Mucosa of stomach (tissue), 1 donor: Measurements from ENCODE around the gene CGGBP1.
A peak's percentile ranks its signal among the peaks of the same experiment; 100 is the strongest.

Experiments
- H3K27me3 ChIP-seq: one replicate; pipeline ENCODE4 v1.7.0; 2013; ENCODE audit warnings: mild to moderate bottlenecking, low read length; ENCODE audit not compliant: control insufficient read depth, insufficient read depth
- H3K36me3 ChIP-seq: one replicate; pipeline ENCODE4 v1.7.0; 2013; ENCODE audit warnings: low read length; ENCODE audit not compliant: control insufficient read depth, insufficient read depth
- H3K4me1 ChIP-seq: one replicate; pipeline ENCODE4 v1.7.0; 2013; ENCODE audit warnings: mild to moderate bottlenecking, low read length; ENCODE audit not compliant: control insufficient read depth, insufficient read depth
- H3K4me3 ChIP-seq: one replicate; pipeline ENCODE4 v1.7.0; 2013; ENCODE audit warnings: low read length
- H3K9ac ChIP-seq: one replicate; pipeline ENCODE4 v1.7.0; 2013; ENCODE audit warnings: mild to moderate bottlenecking, low read length, moderate library complexity
- H3K9me3 ChIP-seq: one replicate; pipeline ENCODE4 v1.7.0; 2013; ENCODE audit warnings: mild to moderate bottlenecking, low read length, moderate library complexity; ENCODE audit not compliant: control insufficient read depth
- donor health status: Pancreatic carcinoma.

The CGGBP1 gene, protein sequence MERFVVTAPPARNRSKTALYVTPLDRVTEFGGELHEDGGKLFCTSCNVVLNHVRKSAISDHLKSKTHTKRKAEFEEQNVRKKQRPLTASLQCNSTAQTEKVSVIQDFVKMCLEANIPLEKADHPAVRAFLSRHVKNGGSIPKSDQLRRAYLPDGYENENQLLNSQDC

DNA sequence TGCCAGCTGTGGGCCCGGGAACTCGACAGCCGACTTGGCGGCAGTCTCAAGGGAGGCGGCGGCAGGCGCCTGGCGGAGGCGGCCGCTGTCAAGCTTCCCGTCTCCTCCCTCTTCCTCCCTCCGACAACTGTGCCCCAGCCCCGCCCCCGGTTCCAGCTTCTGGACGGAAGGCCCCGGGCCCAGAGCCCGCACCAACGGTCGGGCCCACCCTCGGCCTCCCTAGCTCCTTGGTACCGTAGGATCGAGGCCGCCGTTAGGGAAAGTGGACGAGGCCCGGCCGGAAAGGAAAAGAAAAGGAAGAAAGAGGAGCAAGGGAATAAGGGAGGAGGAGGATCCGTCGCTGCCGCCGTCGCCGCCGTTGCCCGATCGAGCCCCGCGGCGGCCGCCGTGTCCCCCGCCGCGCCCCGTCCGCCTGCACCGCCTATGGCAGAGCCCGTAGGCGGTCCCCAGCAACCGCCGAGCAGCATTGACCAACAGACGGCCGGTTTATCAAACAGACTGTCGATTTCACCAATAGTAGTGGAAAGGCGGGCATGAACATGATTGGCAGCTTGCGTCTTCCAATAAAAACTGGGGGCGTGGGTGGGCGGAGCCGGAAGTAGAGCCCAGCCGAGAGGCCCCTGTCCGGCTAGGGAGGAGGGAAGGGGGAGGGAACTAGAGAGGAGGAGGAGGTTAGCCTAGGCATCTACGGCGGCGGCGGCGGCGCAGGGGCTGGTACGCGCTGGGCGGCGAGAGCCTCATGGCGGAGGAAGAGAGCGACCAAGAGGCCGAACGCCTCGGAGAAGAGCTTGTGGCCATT lies at the start of gene CGGBP1, which contains the start of gene ZNF654:
Gene CGGBP1, minus strand, starts transcription at position 425 of the 799 bp plus-strand sequence. CDS start 3,029 bp downstream, outside the sequence.
Gene ZNF654, plus strand, starts transcription at position 675 of the 799 bp plus-strand sequence. Its CDS starts 65 bp downstream, at position 740.
- H3K36me3 ChIP-seq: no peaks in the 10 kb centered on the region
- H3K9me3 ChIP-seq: no peaks in the 10 kb centered on the region
- H3K4me3 ChIP-seq: peak within 1 kb of the TSS; percentile 93
- H3K27me3 ChIP-seq: no peaks in the 10 kb centered on the region
- H3K9ac ChIP-seq: peak within 1 kb of the TSS; percentile 94
- H3K4me1 ChIP-seq: no peaks in the 10 kb centered on the region

DNA sequence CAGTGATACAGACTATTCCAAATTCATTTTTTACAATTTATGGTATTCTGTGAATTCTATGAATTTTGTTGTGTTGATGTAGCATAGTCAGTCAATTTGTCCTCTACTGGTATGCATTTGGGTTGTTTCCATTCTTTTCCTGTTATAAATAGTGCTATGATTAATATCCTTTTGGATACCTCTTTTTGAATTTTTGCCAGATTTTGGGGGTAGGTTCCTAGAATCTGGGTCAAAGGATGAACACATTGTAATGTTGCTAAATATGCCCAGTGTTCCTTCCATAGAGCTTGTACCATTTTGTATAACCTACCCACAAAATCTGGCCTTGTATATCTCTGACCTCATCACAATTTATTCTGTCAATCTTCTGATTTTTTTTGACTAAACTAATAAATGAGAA lies 46.5 kb upstream of the CGGBP1 start:
- Histone ChIP-seq H3K27me3 (no peaks in the 10 kb centered on the region), H3K4me3 (no peak overlapping the region), H3K36me3 (no peaks in the 10 kb centered on the region), H3K9me3 (no peaks in the 10 kb centered on the region), H3K9ac (no peak overlapping the region), H3K4me1 (no peaks in the 10 kb centered on the region)

DNA sequence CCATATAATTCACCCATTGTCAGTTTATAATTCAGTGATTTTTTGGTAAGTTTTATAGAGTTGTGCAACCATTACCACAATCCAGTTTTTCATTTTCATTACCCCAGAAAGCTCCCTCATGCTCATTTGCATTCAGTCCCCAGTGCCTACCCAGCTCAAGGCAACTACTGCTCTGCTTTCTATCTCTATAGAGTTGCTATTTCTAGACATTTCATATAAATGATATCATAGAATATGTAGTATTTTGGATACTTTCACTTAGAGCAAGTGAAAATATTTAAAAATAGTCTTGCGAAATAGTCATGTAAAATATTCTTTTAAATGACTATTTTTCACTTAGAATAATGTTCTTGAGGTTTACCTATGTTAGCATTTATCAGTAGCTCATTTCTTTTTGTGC lies 42.3 kb upstream of the CGGBP1 start:
- no peaks in the 10 kb centered on the region for H3K4me1 ChIP-seq
- H3K36me3 ChIP-seq: no peaks in the 10 kb centered on the region
- no peaks in the 10 kb centered on the region for H3K27me3 ChIP-seq
- H3K4me3 ChIP-seq: no peak overlapping the region
- no peaks in the 10 kb centered on the region for H3K9me3 ChIP-seq
- H3K9ac ChIP-seq: no peak overlapping the region

DNA sequence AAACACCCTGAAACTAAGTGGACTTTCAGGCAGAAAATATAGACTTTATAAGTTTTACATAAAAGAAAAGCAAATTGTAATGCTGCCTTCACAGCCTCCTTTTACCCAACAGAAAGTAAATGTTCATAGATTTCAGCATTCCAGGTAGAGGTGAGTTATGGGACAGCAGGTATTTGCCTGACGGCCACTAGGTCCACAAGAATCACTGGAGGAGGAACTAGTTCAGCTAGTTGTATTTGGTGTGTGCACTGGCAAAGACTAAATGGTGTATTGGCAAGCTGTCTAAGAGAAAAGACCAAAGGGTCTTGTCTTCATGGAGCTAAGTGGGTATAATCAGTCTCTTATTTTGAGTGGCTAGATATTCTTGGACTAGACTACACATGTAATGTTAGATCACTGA lies 34.5 kb upstream of the CGGBP1 start:
- H3K4me1 ChIP-seq: no peaks in the 10 kb centered on the region
- H3K4me3 ChIP-seq: no peak overlapping the region
- H3K27me3 ChIP-seq: no peaks in the 10 kb centered on the region
- no peaks in the 10 kb centered on the region for H3K9me3 ChIP-seq
- H3K36me3 ChIP-seq: no peaks in the 10 kb centered on the region
- no peak overlapping the region for H3K9ac ChIP-seq

DNA sequence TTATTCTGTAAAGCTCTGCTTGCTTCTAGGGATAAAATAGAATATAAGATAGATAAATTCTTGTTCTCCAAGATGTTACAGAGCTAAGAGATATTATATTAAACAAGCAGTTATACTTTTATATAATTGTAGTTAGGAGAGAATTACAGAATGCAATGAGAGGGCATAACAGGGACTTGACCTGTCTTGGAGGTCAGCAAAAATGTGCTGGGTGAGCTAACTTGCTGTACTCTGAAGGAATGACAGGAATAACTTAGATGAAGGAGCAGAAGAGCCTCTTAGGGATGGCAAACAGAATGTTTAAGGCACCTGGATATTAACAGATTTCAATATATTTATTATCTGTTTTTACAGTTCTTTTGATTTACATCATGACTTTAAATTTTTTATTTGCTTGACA lies 33.5 kb upstream of the CGGBP1 start:
- Histone ChIP-seq H3K36me3 (no peaks in the 10 kb centered on the region), H3K4me1 (no peaks in the 10 kb centered on the region), H3K27me3 (no peaks in the 10 kb centered on the region), H3K9me3 (no peaks in the 10 kb centered on the region), H3K9ac (no peak overlapping the region), H3K4me3 (no peak overlapping the region)

DNA sequence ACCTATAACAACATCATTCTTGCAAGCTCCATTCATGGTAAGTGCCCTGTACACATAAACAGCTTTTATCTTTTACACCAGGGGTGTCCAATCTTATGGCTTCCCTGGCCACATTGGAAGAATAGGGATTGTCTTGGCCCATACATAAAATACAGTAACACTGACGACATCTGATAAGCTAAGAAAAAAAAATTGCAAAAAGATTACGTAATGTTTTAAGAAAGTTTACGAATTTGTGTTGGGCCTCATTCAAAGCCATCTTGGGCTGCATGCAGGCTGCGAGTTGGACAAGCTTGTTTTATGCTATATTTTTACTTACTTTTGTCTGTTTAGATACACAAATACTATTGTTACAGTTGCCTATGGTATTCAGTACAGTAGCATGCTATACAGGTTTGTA lies 31.9 kb upstream of the CGGBP1 start:
- no peak overlapping the region for H3K4me3 ChIP-seq
- H3K36me3 ChIP-seq: no peaks in the 10 kb centered on the region
- H3K27me3 ChIP-seq: no peaks in the 10 kb centered on the region
- no peaks in the 10 kb centered on the region for H3K9me3 ChIP-seq
- H3K9ac ChIP-seq: no peak overlapping the region
- no peaks in the 10 kb centered on the region for H3K4me1 ChIP-seq

DNA sequence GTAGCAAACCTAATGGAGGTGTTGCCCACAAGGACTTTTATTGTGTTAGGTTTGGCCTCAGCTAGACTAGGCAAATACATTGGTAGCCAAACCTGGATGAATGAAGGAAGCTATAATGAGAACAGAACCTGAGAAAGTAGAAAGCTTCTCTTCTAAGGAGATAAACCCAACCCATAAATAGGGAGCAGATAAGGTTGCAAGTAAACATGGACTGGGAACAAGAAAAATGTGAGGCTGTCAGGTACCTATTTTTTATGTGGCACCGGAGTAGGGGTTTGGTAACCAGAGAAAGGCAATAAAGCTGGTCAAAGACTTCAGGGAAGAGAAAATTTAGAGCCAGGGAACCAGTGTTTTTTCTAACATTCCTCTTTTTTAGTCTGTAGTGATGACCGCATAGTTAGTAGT lies 25.3 kb upstream of the CGGBP1 start:
- H3K4me1 ChIP-seq: peaks cover 7% of the 10 kb centered on the region
- H3K4me3 ChIP-seq: no peak overlapping the region
- no peaks in the 10 kb centered on the region for H3K36me3 ChIP-seq
- no peaks in the 10 kb centered on the region for H3K9me3 ChIP-seq
- H3K27me3 ChIP-seq: no peaks in the 10 kb centered on the region
- no peak overlapping the region for H3K9ac ChIP-seq

DNA sequence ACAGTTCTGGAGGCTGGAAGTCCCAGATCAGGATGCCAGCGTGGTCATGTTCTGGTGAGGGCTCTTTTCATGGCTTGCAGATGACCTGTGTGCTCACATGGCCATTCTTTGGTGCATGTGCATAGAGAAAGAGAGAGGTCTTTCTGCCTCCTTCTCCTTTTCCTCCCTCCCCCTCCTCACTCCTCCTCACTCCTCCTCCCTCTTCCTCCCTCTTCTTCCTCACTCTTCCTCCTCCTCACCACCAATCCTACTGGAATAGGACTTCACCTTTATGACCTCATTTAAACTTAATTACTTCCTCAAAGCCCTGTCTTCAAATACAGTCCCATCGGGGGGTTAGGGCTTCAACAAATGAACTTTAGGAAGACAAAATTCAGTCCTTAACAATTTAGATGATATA lies 24.0 kb upstream of the CGGBP1 start:
- Histone ChIP-seq H3K4me3 (no peak overlapping the region), H3K9me3 (no peaks in the 10 kb centered on the region), H3K27me3 (no peaks in the 10 kb centered on the region), H3K4me1 (peaks cover 7% of the 10 kb centered on the region), H3K36me3 (no peaks in the 10 kb centered on the region), H3K9ac (no peak overlapping the region)

DNA sequence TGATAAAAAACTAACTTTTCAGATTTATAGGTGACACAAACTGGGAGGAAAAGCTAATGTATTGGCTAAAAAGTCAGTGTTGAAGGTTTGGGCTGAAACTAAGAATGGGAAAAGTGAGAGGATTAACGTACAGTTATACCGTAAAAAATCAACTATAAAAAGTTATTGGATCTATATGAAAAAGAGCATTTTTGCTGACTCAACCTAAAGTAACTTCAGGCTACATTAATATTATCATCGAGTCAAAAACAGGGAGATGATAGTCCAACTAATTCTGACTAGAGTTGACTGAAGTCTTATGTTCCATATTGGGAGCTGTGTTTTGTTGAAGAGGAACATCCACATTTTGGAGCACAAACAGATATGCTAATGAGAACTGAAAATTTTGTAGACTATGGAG lies 20.1 kb upstream of the CGGBP1 start:
- Histone ChIP-seq H3K9ac (no peak overlapping the region), H3K27me3 (no peaks in the 10 kb centered on the region), H3K4me1 (peaks cover under 1% of the 10 kb centered on the region), H3K9me3 (no peaks in the 10 kb centered on the region), H3K36me3 (no peaks in the 10 kb centered on the region), H3K4me3 (no peak overlapping the region)

DNA sequence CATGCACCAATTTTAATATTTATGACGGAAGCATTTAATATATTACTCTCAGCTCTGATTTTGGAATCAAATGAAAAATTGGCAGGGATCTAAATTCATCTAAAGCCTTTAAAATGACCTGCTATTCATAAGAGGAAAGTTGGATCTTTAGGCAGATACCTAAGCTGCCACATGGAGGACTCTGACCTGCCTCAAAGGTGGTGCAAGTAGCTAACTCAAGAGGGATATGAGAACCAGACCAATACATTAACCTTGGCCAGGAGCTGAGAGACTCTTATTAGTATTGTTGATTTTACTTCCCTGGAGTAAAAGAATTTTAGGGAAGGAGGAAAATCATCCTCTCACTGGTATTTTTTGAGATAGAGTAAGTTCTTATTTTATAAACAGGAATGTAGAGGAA lies 17.9 kb upstream of the CGGBP1 start:
- no peaks in the 10 kb centered on the region for H3K4me1 ChIP-seq
- no peaks in the 10 kb centered on the region for H3K27me3 ChIP-seq
- no peak overlapping the region for H3K9ac ChIP-seq
- no peaks in the 10 kb centered on the region for H3K36me3 ChIP-seq
- no peaks in the 10 kb centered on the region for H3K9me3 ChIP-seq
- H3K4me3 ChIP-seq: no peak overlapping the region

DNA sequence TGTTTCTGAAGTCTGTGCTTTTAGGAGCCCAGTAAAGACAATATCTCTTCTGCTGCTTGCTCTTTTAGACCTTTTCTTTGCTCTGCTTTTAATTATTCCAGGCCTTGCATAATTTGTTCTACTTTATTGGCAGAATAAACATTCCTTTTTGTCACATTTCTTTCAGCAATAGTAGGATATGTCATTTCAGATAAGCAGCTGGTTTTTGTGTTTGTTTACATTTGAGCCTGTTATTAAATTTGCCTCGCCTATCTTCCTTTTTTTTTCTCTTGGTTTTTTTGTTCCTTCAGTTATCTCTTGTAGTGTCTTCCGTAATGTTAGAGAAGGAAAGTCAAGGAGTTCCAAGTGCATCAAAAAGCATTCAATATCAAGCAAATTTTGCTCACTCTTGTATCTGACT lies 16.7 kb upstream of the CGGBP1 start:
- H3K9ac ChIP-seq: no peak overlapping the region
- H3K4me3 ChIP-seq: no peak overlapping the region

DNA sequence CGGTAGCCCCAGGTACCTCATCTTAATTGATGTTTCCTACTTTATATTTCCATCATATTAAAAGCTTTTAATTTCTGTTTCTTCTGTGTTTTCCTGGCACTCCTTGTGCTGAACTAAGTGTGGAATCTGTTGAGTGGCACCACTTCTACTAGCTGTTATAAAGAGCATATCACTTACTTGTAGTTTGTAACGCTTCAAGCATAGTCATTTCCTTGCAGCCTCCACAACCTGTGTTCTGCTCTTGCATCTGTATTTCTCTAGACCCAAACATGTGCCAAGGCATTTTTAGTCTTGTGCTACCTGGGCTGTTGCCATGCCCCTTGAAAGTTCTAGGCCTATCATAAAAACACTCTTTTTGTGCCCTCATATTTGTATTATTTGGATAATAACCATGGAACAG lies 16.3 kb upstream of the CGGBP1 start:
- no peak overlapping the region for H3K9ac ChIP-seq
- H3K36me3 ChIP-seq: no peaks in the 10 kb centered on the region
- no peaks in the 10 kb centered on the region for H3K4me1 ChIP-seq
- no peaks in the 10 kb centered on the region for H3K9me3 ChIP-seq
- no peaks in the 10 kb centered on the region for H3K27me3 ChIP-seq
- no peak overlapping the region for H3K4me3 ChIP-seq

More for the DNA sequence above, 16.7 kb upstream of the CGGBP1 start:
- no peaks in the 10 kb centered on the region for H3K36me3 ChIP-seq
- H3K4me1 ChIP-seq: no peaks in the 10 kb centered on the region
- no peaks in the 10 kb centered on the region for H3K27me3 ChIP-seq
- no peaks in the 10 kb centered on the region for H3K9me3 ChIP-seq
